Psoas muscle (tissue), 8 donors: ENCODE measurements around the gene RCOR1. TPM values are rescaled to one million over a fixed set of nuclear protein-coding genes. Genes with fewer than 3 reads are reported as not detected.
"Not testable (repeated sequence)": the region's sequence is repeated elsewhere in the genome, so short reads cannot be mapped to it uniquely, and the experiment has no call there.

Experiments used
- ATAC-seq, 4 donors: fragments of 200-7000 bp; cut with Tn5 transposase; one replicate each; pipeline ENCODE4 v1.9.1; 2020; ENCODE audit warnings: moderate library complexity in 3 of 4, mild to moderate bottlenecking in 2 of 4
- DNase-seq, 2 donors: peaks; one replicate each; pipeline ENCODE4 v3.0.0-alpha.2; 2020
- H3K27ac ChIP-seq: fragments of 200-600 bp; one replicate; pipeline ENCODE4 v1.8.0; 2022
- H3K27me3 ChIP-seq, 3 donors: fragments of 200-600 bp in 1 of 3; one replicate each; pipeline versions ENCODE4 v1.6.1 to v1.8.0; 2013 to 2022; ENCODE audit warnings: low read length in 2 of 3, mild to moderate bottlenecking in 2 of 3, moderate library complexity in 1 of 3; ENCODE audit not compliant: insufficient read depth in 3 of 3
- H3K36me3 ChIP-seq, 2 donors: fragments of 200-600 bp in 1 of 2; one replicate each; pipeline versions ENCODE4 v1.6.1 to v1.8.0; 2013 to 2022; ENCODE audit warnings: low read depth in 1 of 2, mild to moderate bottlenecking in 1 of 2, moderate library complexity in 1 of 2; ENCODE audit not compliant: insufficient read depth in 1 of 2
- H3K4me1 ChIP-seq: fragments of 200-600 bp; one replicate; pipeline ENCODE4 v1.8.0; 2022
- H3K4me3 ChIP-seq: fragments of 200-600 bp; one replicate; pipeline ENCODE4 v1.8.0; 2022; ENCODE audit warnings: mild to moderate bottlenecking
- H3K9me3 ChIP-seq: fragments of 200-600 bp; one replicate; pipeline ENCODE4 v1.8.0; 2022
- WGBS, 3 donors: extraction: QIAGEN DNeasy Blood & Tissue Kit; methylation state at CpG; one replicate each; pipeline versions ENCODE4 v1.1.6 to v1.1.7; 2013; 5-methylcytosine and 5-hydroxymethylcytosine counted together
- intact Hi-C, 2 donors: fragments of 100-400 bp; cut with DNase I; formaldehyde crosslinking; loops; one replicate each; pipeline versions ENCODE4 v1.11.0 to v1.14.2; 2022
- polyA plus RNA-seq, 3 donors: library from polyadenylated mRNA; stranded (reverse); fragments of 200-250 nt; gene quantifications; one replicate each; pipeline ENCODE4 v1.2.3, GENCODE V29; 2013
- total RNA-seq, 4 donors: library from RNA; stranded (reverse); fragmentation: NEBNext Ultra II Directional in 2 of 4; extraction: Animal tissue kit (Norgen Biotek cat#: 25700) in 2 of 4; gene quantifications; one replicate each; pipeline versions ENCODE4 v1.2.1 to v1.2.4, GENCODE V29; 2021 to 2023
- TF ChIP-seq, protein P1 (sequence below): fragments of 200-600 bp; IDR thresholded peaks from one replicate; pipeline ENCODE4 v1.8.0; 2022; ENCODE audit warnings: antibody characterized with exemption
- donor health status: healthy with polysubstance abuse.
- donor health status: DM: no; HTN: no; CAD: no; lungs with moderate emphysema.
- donor health status: Bipolar disorder and iron deficiency.
- donor health status: healthy.
- donor health status: DM: yes; HTN: yes; CAD: no.
- donor health status: DM: no; HTN: no; CAD: no.
- donor health status: DM: no; HTN: no; CAD: no.
- donor health status: DM: yes; HTN: yes; CAD: no.

Gene RCOR1
- total and polyA plus RNA-seq, 7 donors: 6.0 to 17.7 (median 14.3) TPM

DNA sequence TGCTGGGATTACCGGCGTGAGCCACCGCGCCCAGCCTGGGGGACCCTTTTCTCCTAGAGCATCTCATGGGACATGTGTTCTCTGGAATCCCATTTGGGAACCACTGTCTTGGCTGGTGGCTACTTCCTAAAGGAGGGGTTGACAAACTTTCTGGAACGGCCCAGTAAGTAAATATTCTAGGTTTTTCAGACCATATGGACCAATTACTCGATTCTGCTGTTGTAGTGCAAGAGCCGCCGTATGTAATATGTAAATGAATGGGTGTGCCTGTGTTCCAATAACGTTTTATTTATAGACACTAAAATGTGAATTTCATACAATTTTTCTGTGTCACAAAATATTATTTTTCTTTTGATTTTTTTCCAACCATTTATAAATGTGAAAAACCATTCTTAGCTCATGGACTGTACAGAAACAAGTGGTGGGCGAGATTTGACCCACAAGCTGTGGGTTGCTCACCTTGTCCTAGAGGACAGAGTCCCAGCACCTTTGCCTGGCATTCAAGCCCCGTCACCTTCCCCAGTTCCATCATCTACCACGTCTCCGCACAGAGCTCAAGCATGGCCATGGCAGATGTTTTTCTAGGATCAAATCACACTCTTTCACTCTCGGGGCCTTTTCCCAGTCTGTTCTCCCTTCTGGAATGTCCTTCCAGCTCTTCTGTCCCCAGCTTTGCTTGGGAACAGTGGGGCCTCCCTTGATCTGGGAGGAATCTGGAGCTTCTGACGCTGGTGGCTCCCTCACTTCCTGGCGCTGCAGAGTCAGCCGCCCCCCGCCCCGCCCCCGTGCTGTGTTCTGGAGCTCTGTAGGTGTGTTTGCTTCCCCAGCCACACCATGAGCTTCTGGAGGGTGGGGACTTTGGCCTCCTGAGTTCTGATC is 17.9 kb upstream of the RCOR1 start:
- Histone ChIP-seq H3K27ac (no peak overlapping the region), H3K9me3 (no peaks in the 10 kb centered on the region), H3K36me3 (no peaks in the 10 kb centered on the region), H3K4me1 (no peaks in the 10 kb centered on the region), H3K4me3 (no peak overlapping the region), H3K27me3 (peaks cover 0 to 4% (median 0%) of the 10 kb centered on the region in 3 donors)
- 73 to 78% (median 74%) methylated on average over 20 of the region's 20 CpGs for WGBS, 3 donors
- TF ChIP-seq, protein P1, sequence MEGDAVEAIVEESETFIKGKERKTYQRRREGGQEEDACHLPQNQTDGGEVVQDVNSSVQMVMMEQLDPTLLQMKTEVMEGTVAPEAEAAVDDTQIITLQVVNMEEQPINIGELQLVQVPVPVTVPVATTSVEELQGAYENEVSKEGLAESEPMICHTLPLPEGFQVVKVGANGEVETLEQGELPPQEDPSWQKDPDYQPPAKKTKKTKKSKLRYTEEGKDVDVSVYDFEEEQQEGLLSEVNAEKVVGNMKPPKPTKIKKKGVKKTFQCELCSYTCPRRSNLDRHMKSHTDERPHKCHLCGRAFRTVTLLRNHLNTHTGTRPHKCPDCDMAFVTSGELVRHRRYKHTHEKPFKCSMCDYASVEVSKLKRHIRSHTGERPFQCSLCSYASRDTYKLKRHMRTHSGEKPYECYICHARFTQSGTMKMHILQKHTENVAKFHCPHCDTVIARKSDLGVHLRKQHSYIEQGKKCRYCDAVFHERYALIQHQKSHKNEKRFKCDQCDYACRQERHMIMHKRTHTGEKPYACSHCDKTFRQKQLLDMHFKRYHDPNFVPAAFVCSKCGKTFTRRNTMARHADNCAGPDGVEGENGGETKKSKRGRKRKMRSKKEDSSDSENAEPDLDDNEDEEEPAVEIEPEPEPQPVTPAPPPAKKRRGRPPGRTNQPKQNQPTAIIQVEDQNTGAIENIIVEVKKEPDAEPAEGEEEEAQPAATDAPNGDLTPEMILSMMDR: no peak
- ATAC-seq (no peak), DNase-seq (no peak)
- intact Hi-C loops: no loop called here

DNA sequence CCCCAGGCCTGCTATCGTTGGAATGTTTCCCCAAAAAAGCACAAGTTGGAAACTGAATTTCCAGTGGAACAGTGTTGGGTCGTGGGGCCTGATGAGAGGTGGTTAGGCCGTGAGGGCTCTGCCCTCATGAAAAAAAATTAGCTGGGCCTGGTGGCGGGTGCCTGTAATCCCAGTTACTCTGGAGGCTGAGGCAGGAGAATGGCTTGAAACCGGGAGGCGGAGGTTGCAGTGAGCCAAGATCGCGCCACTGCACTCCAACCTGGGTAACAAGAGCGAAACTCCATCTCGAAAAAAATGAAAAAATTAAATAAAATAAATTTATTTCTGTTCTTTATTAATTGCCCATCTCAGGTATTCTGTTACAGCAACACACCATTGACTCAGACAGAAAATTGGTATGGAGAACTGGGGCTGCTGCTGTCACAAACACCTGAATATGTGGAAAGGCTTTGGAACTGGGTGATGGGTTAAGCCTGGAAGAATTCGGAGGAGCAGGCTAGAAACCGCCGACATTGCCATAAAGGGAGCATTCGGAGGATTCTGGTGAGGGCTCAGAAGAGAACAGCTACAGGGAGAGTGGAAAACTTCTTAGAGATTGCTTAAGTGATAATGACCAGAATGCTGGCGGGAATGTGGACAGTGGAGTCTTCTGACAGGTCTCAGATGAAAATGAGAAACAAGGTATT is 17.1 kb upstream of the RCOR1 start:
- H3K9me3 ChIP-seq: no peaks in the 10 kb centered on the region
- no peak overlapping the region for H3K4me3 ChIP-seq
- TF ChIP-seq, protein P1: no peak
- H3K27me3 ChIP-seq: peaks cover 0 to 4% (median 0%) of the 10 kb centered on the region in 3 donors
- no peaks in the 10 kb centered on the region for H3K36me3 ChIP-seq
- DNase-seq (no peak), ATAC-seq (no peak)
- H3K27ac ChIP-seq: no peak overlapping the region
- no peaks in the 10 kb centered on the region for H3K4me1 ChIP-seq
- intact Hi-C loops: no loop called here
- 82 to 90% (median 84%) methylated on average over 15 of the region's 15 CpGs for WGBS, 3 donors

DNA sequence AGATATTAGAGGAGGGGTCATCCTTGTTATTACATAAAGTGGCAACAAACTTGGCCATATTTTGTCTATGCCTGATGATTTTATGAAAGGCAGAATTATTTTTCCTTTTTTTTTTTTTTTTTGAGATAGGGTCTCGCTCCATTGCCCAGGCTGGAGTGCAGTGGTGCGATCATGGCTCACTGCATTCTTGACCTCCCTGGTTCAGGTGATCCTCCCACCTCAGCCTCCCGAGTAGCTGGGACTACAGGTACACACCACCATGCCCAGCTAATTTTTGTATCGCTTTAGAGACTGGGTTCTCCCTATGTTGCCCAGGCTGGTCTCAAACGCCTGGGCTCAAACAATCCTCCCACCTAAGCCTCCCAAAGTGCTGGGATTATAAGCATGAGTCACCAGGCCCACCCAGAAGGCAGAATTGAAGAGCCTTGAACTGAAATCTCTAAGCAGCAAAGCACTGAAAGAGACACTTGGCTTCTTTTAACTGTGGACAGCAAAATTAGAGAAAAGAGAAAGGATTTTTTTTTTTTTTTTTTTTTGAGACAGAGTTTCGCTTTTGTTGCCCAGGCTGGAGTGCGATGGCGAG is 16.5 kb upstream of the RCOR1 start:
- H3K36me3 ChIP-seq, ATAC-seq, H3K9me3 ChIP-seq, DNase-seq, H3K27me3 ChIP-seq, H3K4me3 ChIP-seq, intact Hi-C loops, H3K4me1 ChIP-seq, H3K27ac ChIP-seq: not testable (repeated sequence)
- 86 to 94% (median 87%) methylated on average over 8 of the region's 8 CpGs for WGBS, 3 donors

DNA sequence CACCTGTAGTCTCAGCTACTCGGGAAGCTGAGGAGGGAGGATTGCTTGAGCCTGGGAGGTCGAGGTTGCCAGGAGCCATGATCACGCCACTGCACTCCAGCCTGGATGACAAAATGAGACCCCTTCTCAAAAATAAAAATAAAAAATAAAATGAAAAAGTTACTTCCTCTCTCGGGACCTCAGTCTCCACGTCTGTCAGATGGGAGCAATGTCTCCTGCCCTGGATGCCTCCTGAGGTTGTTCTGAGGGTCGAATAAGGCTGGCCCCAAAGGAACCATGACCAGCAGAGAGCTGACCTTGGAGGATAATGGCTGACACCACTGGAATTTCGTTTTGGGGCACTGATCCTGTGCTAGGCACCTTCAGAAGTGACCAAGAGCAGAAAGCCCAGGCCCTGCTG is 13.6 kb upstream of the RCOR1 start:
- intact Hi-C loops: no loop called here
- WGBS, 3 donors: 84 to 87% (median 85%) methylated on average over 7 of the region's 7 CpGs
- H3K9me3 ChIP-seq: no peaks in the 10 kb centered on the region
- no peak overlapping the region for H3K27ac ChIP-seq
- DNase-seq (no peak), ATAC-seq (no peak)
- H3K36me3 ChIP-seq: no peaks in the 10 kb centered on the region
- H3K27me3 ChIP-seq: peaks cover 0 to 11% (median 0%) of the 10 kb centered on the region in 3 donors
- TF ChIP-seq, protein P1: no peak
- H3K4me3 ChIP-seq: no peak overlapping the region
- no peaks in the 10 kb centered on the region for H3K4me1 ChIP-seq
